ENCODE data around the gene CBFA2T3. TPM values are rescaled to one million over a fixed set of nuclear protein-coding genes. Genes with fewer than 3 reads are reported as not detected.
A peak's percentile ranks its signal among the peaks of the same experiment; 100 is the strongest.

The CBFA2T3 gene
- total and polyA plus RNA-seq, 2 of the 13 experiments (the other 11 are each of a cell fraction or from before 2014, with no cell fraction given), result 0.05 TPM; not detected in 1

GRCh38 chr16:88901718-88902337 is 75.2 kb downstream of the CBFA2T3 start (continued):
- TF ChIP-seq ZNF687 (CRISPR knock-in tag; IDR thresholded peaks at IDR 0.05) (peak; percentile 53; the same call in 1 of the 2 replicates), ZBTB7B (CRISPR knock-in tag; IDR thresholded peaks at IDR 0.05) (no peak), ZNF207 (IDR thresholded peaks at IDR 0.05; ENCODE audit: borderline replicate concordance) (no peak), ZFY (CRISPR knock-in tag; IDR thresholded peaks at IDR 0.05) (peak; percentile 25), ZNF839 (CRISPR knock-in tag; IDR thresholded peaks at IDR 0.05; ENCODE audit: borderline replicate concordance) (no peak), ZNF777 (CRISPR knock-in tag; IDR thresholded peaks at IDR 0.05) (peak; percentile 26; the same call in 1 of the 2 replicates), MLX (CRISPR knock-in tag; IDR thresholded peaks at IDR 0.05) (no peak), RXRB (CRISPR knock-in tag; IDR thresholded peaks at IDR 0.05; ENCODE audit: borderline replicate concordance) (no peak), KAT2B (IDR thresholded peaks at IDR 0.05; ENCODE audit: borderline replicate concordance, low read depth, low read length) (no peak), ZNF30 (CRISPR knock-in tag; IDR thresholded peaks at IDR 0.05) (no peak), ZSCAN20 (CRISPR knock-in tag; IDR thresholded peaks at IDR 0.05; ENCODE audit: borderline replicate concordance) (0 out of 2 replicates have a peak, but pooled peaks have one; percentile 38), TBX3 (IDR thresholded peaks at IDR 0.05; ENCODE audit: borderline replicate concordance) (no peak), TBP (CRISPR knock-in tag; IDR thresholded peaks at IDR 0.05) (no peak), GABPA (IDR thresholded peaks at IDR 0.05; ENCODE audit: low read depth, low read length) (no peak), GABPA (CRISPR knock-in tag; IDR thresholded peaks at IDR 0.05; ENCODE audit: low read depth) (0 out of 2 replicates have a peak, but pooled peaks have one; percentile 19), ZNF343 (CRISPR knock-in tag; IDR thresholded peaks at IDR 0.05) (no peak), ZNF18 (CRISPR knock-in tag; IDR thresholded peaks at IDR 0.05; ENCODE audit: insufficient replicate concordance) (no peak), GATAD1 (CRISPR knock-in tag; IDR thresholded peaks at IDR 0.05) (no peak), BRCA1 (CRISPR knock-in tag; IDR thresholded peaks at IDR 0.05) (0 out of 2 replicates have a peak, but pooled peaks have one; percentile 26), MTERF4 (CRISPR knock-in tag; IDR thresholded peaks at IDR 0.05) (no peak), ZNF790 (CRISPR knock-in tag; IDR thresholded peaks at IDR 0.05; ENCODE audit: borderline replicate concordance) (no peak), ZNF644 (CRISPR knock-in tag; IDR thresholded peaks at IDR 0.05; ENCODE audit: low read depth) (no peak), HIVEP1 (CRISPR knock-in tag; IDR thresholded peaks at IDR 0.05) (no peak), ZNF549 (CRISPR knock-in tag; IDR thresholded peaks at IDR 0.05) (0 out of 2 replicates have a peak, but pooled peaks have one; percentile 17)

Measured in HepG2 (cell line).